IPS-15b (cell line): Measurements from ENCODE around the gene QDPR.
"Not testable (repeated sequence)": the region's sequence is repeated elsewhere in the genome, so short reads cannot be mapped to it uniquely, and the experiment has no call there.

Experiments
- H3K27me3 ChIP-seq: one replicate; pipeline ENCODE4 v1.6.1; 2013; ENCODE audit warnings: low read length; ENCODE audit not compliant: control insufficient read depth, insufficient read depth
- H3K36me3 ChIP-seq: one replicate; pipeline ENCODE4 v1.6.1; 2013; ENCODE audit warnings: low read length; ENCODE audit not compliant: control insufficient read depth, insufficient read depth
- H3K4me1 ChIP-seq: one replicate; pipeline ENCODE4 v1.6.1; 2013; ENCODE audit warnings: mild to moderate bottlenecking, low read length; ENCODE audit not compliant: control insufficient read depth, insufficient read depth
- H3K4me3 ChIP-seq: one replicate; pipeline ENCODE4 v1.5.1; 2013; ENCODE audit warnings: low read depth, low read length
- H3K9ac ChIP-seq: one replicate; pipeline ENCODE4 v1.6.1; 2013; ENCODE audit warnings: low read depth, mild to moderate bottlenecking, low read length
- H3K9me3 ChIP-seq: one replicate; pipeline ENCODE4 v1.6.1; 2013; ENCODE audit warnings: mild to moderate bottlenecking, low read length; ENCODE audit not compliant: control insufficient read depth, insufficient read depth

The QDPR gene

DNA sequence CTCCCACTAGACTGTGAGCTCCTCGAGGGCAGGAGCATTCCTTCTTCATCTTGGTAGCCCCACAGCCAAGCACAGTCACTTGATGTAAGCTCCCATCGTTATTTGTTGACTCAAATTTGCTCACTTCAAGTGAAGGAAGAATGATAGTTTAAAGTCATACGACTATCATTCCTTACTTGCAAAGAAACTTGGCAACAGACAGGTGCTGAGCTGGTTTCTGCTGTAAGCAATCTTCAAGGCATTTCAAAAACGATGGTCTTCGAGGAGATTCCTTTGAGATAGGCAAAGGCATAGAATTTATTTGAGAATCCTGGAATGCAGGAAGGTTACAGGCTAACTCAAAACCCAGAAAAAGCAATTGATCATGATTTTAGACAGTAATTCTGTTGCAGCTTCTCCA, 64.8 kb downstream of the QDPR start:
- H3K9ac ChIP-seq = no peak overlapping the region
- H3K9me3 ChIP-seq = no peaks in the 10 kb centered on the region
- H3K36me3 ChIP-seq = no peaks in the 10 kb centered on the region
- no peaks in the 10 kb centered on the region for H3K27me3 ChIP-seq
- H3K4me3 ChIP-seq = no peak overlapping the region
- no peaks in the 10 kb centered on the region for H3K4me1 ChIP-seq

DNA sequence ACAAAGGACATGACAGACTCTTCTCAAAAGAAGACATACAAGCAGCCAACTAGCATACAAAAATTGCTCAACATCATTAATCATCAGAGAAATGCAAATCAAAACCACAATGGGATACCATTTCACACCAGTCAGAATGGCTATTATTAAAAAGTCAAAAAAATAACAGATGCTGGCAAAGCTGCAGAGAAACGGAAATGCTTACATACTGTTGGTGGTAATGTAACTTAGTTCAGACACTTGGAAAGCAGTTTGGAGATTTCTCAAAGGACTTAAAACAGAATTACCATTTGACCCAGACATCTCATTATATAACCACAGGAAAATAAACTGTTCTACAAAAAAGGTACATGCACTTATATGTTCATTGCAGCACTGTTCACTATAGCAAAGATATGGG, 69.4 kb downstream of the QDPR start:
- H3K9ac ChIP-seq, H3K4me1 ChIP-seq, H3K9me3 ChIP-seq, H3K27me3 ChIP-seq, H3K36me3 ChIP-seq, H3K4me3 ChIP-seq: not testable (repeated sequence)

DNA sequence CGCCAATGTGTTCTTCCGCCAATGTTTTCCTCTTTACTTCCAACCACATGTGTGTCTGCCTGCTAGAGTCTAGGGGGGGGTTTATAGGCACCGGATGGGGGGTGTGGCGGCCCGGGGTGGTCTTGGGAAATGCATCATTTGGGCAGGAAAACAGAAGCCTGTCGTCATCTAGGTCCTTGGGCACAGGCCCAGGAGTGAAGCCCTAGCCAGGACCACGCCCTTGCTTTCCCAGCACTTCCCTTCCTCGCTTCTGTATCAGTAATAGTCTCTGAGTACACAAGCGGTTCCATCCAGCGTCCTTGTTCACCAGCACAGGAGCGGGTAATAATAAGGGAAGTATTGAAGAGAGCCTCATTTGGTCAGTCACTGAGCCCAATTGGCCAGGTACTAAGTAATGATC, 74.5 kb downstream of the QDPR start:
- Histone ChIP-seq H3K9me3 (no peaks in the 10 kb centered on the region), H3K4me3 (no peak overlapping the region), H3K4me1 (no peaks in the 10 kb centered on the region), H3K9ac (no peak overlapping the region), H3K27me3 (no peaks in the 10 kb centered on the region), H3K36me3 (no peaks in the 10 kb centered on the region)

DNA sequence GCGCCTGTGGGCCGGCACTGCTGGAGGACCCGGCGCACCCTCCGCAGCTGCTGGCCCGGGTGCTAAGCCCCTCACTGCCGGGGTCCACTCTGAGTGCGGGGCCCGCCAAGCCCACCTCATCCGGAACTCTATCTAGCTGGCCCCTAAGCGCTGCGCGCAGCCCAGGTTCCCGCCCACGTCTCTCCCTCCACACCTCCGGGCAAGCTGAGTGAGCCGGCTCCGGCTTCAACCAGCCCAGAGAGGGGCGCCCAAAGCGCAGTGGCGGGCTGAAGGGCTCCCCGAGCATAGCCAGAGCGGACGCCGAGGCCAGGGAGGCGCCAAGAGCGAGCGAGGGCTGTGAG, 75.2 kb downstream of the QDPR start:
- Histone ChIP-seq H3K9me3 (no peaks in the 10 kb centered on the region), H3K4me1 (no peaks in the 10 kb centered on the region), H3K27me3 (no peaks in the 10 kb centered on the region), H3K9ac (no peak overlapping the region), H3K4me3 (no peak overlapping the region), H3K36me3 (no peaks in the 10 kb centered on the region)
